Ammon's horn (tissue), 1 donor: ENCODE measurements around the gene C21orf91.
"Not testable (repeated sequence)": the region's sequence is repeated elsewhere in the genome, so short reads cannot be mapped to it uniquely, and the experiment has no call there.

ENCODE experiments used
- DNase-seq: peaks from one replicate; pipeline ENCODE4 v3.0.0-alpha.2; 2016; ENCODE audit warnings: low spot score

C21orf91 gene

DNA sequence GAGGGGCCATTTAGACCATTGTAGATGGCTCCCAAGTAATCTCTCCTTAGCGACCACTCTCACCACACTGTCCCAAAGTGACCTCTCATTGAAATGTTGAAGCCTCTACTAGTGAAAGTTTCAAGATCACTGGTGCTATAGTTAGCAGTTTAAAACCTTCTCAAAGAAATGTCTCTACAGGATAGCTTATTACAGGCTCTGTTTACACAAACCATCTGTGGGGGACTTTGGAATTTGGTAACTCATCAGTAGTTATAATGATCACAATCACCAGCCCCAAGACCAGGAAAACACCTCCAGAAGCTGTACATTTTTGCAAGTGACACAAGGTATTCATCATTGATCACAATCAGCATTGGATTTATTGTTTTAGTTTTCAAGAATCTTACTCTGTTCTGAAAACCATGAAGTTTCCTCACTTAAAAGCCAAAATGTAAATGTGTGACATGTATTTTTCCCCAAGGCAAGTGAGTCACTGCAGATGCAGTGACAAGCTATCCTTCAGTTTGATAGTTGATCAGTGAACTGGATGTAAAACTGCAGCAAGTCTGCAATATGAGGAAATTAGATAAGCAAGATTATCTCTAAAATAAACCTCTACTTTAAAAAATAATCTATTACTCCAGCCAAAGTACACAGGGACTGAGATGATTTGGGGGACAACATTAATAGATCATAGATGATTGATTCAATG is 41.9 kb downstream of the C21orf91 start:
- DNase-seq: no peak

DNA sequence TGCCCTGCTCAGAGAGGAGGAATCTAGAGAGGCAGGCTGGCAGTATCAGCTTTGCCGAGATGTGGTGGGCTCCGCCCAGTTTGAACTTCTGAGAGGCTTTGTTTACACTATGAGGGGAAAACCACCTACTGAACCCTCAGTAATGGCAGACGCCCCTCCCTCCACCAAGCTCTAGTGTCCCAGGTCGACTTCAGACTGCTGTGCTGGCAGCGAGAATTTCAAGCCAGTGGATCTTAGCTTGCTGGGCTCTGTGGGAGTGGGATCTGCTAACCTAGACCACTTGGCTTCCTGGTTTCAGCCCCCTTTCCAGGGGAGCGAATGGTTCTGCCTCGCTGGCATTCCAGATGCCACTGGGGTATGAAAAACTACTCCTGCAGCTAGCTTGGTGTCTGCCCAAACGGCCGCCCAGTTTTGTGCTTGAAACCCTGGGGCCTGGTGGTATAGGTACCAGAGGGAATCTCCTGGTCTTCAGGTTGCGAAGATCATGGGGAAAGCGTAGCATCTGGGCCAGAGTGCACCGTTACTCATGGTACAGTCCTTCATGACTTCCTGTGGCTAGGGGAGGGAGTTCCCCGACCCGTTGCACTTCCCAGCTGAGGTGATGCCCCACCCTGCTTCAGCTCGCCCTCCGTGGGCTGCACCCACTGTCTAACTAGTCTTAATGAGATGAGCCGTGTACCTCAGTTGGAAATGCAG is 43.6 kb downstream of the C21orf91 start:
- no peak for DNase-seq

- not testable (repeated sequence) for DNase-seq
Observed at GRCh38 chr21:17775021-17775420, 44.1 kb downstream of the C21orf91 start.

DNA sequence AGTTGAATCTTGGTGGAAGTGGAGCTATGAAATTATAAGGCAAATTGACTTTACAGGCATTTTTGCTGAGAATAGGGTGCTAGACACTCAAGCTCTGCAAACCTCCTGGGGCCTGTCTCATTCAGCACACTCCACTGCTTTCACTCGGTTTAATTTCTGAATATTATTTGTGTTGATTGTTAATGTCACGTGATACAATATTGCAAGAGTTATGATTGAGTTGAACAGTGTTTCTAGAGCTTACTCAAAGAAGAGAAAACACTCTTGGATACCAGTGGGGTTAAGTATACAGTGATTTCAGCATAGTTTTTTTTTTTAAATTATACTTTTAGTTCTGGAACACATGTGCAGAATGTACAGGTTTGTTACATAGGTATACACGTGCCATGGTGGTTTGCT is 49.7 kb downstream of the C21orf91 start:
- DNase-seq: no peak

DNA sequence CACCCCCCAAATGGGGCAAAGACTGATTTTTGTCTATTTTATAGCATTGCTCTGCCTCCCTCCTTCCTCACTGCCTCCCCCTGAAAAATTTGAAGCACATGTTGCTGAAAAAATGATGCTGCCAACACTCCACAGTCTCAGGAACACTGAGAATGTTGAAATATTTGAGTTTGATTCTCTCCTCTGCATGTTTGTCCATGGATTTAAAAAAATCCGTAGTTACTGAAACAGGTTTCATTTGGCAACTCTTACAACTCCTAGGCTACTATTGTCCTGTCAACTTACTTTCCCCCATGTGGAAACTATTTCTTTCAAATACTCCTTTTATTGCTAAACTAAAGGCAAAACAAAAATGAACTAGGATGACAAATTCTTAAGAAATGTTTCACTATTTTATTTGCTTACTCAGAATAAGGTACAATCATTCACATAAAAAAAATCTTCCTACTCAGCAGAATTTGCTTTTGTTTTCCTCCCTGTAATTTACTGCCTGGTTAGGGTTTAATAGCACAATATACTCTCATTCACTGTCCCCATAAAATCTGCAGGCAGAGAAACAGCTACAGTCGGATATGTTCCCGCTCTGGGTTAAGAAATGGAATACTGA is 50.2 kb downstream of the C21orf91 start:
- DNase-seq: no peak

DNA sequence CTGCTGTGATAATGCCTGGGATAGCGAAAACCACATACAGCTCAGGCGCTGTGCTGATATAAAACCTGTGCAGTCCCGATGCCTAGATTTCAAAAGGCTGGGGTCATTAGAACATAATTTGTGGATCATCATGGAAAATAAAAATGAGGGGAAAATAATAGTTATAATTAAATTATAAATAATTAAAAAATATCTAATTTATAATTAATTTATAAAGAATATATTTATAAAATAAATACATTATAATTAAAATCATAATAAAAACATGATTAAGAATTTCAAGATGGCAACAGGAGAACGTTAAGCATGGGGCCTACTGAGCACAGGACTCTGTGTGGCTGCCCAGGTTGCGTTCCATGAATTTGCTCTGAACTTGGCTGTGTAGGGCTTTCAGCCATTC is 53.9 kb downstream of the C21orf91 start:
- no peak for DNase-seq

DNA sequence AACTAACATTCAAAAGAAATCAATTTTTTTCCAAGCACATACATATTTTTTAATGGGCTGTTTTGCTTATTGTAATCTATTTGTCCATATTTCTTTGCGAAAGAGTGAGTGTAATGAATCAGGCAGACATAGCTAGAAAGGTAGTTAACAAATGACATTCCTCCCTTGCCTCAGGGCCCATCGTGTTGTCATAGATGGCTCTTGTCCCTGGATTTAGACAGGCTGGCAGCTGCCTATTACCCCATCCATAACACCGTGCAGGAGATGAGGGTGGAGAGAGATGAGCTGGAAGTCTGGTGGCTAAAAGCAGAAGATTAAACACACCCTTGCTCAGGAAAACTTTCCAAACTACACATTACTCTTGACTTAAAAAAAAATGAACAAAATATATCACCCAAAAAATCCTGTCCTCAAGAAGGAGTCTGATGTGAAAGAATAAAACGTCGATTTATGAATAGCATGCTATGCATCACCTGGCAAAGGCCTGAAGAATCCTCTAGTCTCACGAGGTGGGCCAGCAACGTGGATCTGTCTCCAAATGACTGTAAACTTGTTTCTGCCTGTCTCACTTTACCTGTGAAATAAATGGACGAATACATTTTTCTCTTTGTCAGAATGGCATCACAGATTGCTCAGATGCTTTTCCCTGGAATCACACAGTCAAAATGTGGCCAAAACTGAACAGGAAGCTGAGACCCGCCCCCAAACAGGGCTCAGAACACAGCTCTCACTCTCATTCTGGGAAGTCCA is 55.7 kb downstream of the C21orf91 start:
- DNase-seq: no peak

DNA sequence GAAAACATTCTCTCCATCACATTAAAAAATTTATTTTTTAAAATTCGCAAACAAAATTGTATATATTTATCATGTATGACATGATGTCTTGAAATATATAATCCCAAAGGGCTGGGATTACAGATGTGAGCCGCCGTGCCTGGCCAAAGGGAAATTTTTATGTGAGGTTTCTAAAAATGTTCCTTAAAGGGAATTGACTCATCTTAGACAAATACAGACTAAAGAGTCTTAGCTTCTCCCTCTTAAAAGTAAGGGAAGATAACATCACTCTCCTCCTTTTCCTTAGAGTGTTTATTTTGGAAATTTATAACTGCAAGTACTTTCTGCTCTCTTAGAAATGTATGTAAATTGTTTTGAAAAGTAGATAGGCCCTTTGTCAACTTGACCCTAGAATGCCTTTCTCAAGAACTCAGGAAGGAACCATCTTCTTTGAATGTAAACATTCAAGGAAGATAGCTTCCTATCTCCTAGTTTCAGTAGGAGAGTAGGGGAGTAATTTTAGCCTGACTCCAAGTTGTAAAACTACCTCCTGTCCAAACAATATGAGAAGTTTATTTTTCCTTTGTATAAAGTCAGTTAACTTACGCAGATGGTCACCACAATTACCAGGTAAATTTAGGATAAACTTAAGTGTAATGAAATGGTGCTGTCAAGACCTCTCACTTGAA is 59.5 kb downstream of the C21orf91 start:
- DNase-seq: no peak

- no peak for DNase-seq
Observed at GRCh38 chr21:17758683-17759082, 60.5 kb downstream of the C21orf91 start.

DNA sequence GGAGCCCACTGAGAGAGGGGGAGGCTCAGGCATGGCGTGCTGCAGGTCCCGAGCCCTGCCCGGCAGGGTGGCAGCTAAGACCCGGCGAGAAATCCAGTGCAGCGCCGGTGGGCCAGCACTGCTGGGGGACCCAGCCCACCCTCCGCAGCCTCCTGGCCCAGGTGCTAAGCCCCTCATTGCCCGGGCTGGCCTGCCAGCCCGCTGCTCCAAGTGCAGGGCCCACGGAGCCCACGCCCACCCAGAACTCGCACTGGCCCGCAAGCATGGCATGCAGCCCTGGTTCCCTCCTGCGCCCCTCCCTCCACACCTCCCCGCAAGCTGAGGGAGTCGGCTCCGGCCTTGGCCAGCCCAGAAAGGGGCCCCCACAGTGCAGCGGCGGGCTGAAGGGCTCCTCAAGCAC is 61.5 kb downstream of the C21orf91 start:
- DNase-seq: no peak

DNA sequence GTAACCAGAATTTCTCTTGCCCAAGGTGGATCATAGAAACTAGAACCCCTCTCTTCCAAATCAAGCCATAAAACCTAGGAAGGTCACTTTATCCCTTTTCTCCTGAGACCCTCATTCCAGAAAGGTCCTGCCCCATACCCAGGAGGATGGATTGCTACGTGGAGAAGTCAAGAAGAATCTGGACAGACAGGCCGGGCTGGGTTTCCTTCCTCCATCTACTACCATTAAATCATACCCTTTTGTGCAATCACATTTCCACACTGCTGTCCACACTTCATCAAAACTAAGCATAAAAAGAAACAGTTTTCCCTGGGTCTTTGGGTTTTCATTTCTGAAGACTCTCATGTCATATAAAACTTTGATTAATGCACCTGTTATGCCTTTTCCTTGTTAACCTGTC is 65.4 kb downstream of the C21orf91 start:
- DNase-seq: no peak

- DNase-seq: no peak
Observed at GRCh38 chr21:17752171-17752570, 67.0 kb downstream of the C21orf91 start.

GRCh38 chr21:17746920-17747319 is 72.2 kb downstream of the C21orf91 start:
- DNase-seq: no peak

DNA sequence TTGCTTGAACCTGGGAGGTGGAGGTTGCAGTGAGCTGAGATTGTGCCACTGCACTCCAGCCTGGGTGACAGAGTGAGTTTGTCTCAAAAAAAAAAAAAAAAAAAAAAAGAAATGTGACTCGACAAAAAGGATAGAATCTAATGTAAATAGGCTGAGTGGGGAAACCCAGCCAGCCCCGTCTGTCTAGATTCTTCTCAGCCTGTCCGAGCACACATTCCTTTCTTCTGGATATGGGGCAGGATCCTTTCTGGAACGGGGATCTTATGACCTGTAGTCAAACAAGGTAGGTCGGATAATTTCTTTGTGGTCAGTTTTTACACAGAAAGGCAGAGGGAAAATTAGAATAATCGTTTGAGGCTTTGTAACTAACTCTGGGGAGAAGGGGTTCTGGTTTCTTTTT is 74.1 kb downstream of the C21orf91 start:
- DNase-seq: no peak

DNA sequence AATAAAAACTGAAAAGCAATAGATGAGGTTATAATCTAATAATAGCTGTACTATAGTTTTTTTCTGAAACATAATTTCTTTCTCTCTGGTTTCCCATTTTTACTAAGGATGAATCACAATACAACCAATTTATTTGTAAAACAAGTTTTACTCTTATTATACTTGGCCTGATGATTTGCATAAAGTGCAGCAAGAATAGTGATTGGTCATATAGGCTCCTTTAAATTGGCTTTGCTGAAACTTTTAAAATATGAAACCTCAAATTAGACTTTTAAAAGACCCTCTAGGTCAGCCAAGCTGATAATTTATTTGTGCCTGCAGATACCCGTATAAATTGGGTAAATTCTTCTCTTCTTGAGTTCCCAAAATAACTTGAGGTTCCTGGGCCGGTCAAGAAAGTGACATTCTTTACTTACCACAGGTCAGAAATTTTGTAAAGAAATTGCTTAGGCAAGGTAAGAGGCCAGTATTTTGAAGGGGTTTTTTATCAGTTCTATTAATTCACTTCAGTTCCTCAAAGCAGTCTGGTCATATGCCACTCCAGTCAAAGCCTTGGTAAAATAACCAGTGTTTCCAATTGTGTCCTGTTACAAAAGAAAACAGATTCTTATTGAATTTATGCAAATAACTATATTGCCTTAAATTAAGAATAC is 76.1 kb downstream of the C21orf91 start:
- no peak for DNase-seq

DNA sequence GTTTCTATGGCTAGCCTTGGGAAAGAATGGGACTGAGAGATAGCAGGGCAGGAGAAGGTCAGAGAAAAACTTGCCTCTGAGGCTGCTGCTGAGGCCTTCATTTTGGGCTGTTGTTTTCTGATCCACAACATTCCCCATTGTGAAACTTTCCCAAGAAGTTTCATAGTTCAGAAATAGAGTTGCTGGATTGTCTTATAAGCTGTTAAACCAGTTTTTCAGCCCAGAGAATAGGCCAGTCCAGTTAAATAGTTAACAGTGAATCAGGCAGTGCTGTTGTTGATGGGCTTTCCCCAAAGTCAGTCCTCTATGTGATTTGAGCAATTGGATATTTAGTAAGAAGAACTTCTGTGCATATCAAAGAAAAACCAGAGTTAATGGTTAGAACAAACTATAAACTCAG is 77.0 kb downstream of the C21orf91 start:
- no peak for DNase-seq
